Measurements from ENCODE around the gene BCL11B. TPM values are rescaled to one million over a fixed set of nuclear protein-coding genes. Genes with fewer than 3 reads are reported as not detected.

BCL11B gene
- total RNA-seq, 1 donor from 2014 or later = 2.6 TPM

- DNase-seq = no peak
- Mint-ChIP-seq H3K4me1 (ENCODE audit: low read depth, unreplicated experiment) (no peaks in the 10 kb centered on the region), H3K36me3 (ENCODE audit: unreplicated experiment) (no peaks in the 10 kb centered on the region), H3K27ac (ENCODE audit: unreplicated experiment) (no peak overlapping the region), H3K9me3 (ENCODE audit: unreplicated experiment) (peaks cover 6% of the 10 kb centered on the region), H3K4me3 (ENCODE audit: unreplicated experiment) (no peak overlapping the region), H3K27me3 (ENCODE audit: unreplicated experiment) (peaks cover 4% of the 10 kb centered on the region)
- TF ChIP-seq CTCF (IDR thresholded peaks at IDR 0.05; ENCODE audit: partially characterized antibody, unreplicated experiment) = no peak
Observed at GRCh38 chr14:99216191-99216590, 55.8 kb downstream of the BCL11B start.

GRCh38 chr14:99215277-99215676, 56.7 kb downstream of the BCL11B start:
- no peak for DNase-seq
- Mint-ChIP-seq H3K4me1 (ENCODE audit: low read depth, unreplicated experiment) (peaks cover 2% of the 10 kb centered on the region), H3K27me3 (ENCODE audit: unreplicated experiment) (peaks cover 6% of the 10 kb centered on the region), H3K27ac (ENCODE audit: unreplicated experiment) (no peak overlapping the region), H3K9me3 (ENCODE audit: unreplicated experiment) (peaks cover 6% of the 10 kb centered on the region), H3K4me3 (ENCODE audit: unreplicated experiment) (no peak overlapping the region), H3K36me3 (ENCODE audit: unreplicated experiment) (no peaks in the 10 kb centered on the region)
- no peak for TF ChIP-seq CTCF (IDR thresholded peaks at IDR 0.05; ENCODE audit: partially characterized antibody, unreplicated experiment)

DNA sequence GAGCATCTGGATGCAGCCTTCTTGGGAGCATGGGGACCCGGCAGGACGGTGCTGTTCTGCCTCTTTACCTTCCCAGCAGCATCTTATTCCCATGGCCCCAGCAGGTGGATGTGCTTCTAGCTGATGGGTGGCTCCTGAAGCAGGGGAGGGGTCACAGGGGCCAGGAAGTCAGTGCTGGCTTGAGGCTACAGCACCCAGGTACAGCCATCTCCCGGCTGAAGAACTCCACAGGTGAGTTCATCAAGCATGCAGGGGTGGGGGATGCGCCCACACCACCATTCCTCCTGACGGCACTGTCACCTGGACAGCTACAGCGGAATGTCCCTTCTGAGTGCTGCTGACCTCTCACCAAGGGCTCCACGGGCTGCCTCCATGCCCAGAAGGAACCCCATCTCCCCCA, 57.3 kb downstream of the BCL11B start:
- Mint-ChIP-seq H3K27ac (ENCODE audit: unreplicated experiment) (no peak overlapping the region), H3K27me3 (ENCODE audit: unreplicated experiment) (peaks cover 6% of the 10 kb centered on the region), H3K4me1 (ENCODE audit: low read depth, unreplicated experiment) (peaks cover 2% of the 10 kb centered on the region), H3K9me3 (ENCODE audit: unreplicated experiment) (peaks cover 6% of the 10 kb centered on the region), H3K36me3 (ENCODE audit: unreplicated experiment) (no peaks in the 10 kb centered on the region), H3K4me3 (ENCODE audit: unreplicated experiment) (no peak overlapping the region)
- no peak for DNase-seq
- TF ChIP-seq CTCF (IDR thresholded peaks at IDR 0.05; ENCODE audit: partially characterized antibody, unreplicated experiment) = no peak

DNA sequence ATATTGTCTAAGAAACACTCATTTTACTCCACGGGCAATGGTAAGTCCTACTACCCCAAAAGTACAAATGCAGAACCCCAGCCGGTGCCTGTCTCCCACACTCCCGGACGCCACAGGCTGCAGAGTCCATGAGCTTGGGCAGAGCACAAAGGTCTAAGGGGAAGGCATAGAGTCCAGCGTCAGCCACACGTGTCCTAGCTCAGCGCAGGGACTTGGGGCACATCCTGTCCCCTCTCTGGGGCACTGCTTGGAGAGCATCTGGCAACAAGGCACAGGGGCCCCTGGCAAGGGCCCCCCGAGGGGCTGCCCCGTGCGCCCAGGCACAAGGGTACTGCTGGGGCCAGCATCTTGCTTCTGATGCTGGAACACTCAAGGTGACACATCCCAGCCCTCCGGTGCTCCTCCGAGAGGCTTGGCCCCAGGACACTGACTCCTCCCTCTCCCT, 58.4 kb downstream of the BCL11B start:
- H3K36me3 Mint-ChIP-seq (ENCODE audit: unreplicated experiment) = no peaks in the 10 kb centered on the region
- no peak overlapping the region for H3K4me3 Mint-ChIP-seq (ENCODE audit: unreplicated experiment)
- H3K4me1 Mint-ChIP-seq (ENCODE audit: low read depth, unreplicated experiment) = peaks cover 2% of the 10 kb centered on the region
- no peak overlapping the region for H3K27ac Mint-ChIP-seq (ENCODE audit: unreplicated experiment)
- DNase-seq = no peak
- peaks cover 6% of the 10 kb centered on the region for H3K9me3 Mint-ChIP-seq (ENCODE audit: unreplicated experiment)
- peaks cover 6% of the 10 kb centered on the region for H3K27me3 Mint-ChIP-seq (ENCODE audit: unreplicated experiment)
- TF ChIP-seq CTCF (IDR thresholded peaks at IDR 0.05; ENCODE audit: partially characterized antibody, unreplicated experiment) = no peak

DNA sequence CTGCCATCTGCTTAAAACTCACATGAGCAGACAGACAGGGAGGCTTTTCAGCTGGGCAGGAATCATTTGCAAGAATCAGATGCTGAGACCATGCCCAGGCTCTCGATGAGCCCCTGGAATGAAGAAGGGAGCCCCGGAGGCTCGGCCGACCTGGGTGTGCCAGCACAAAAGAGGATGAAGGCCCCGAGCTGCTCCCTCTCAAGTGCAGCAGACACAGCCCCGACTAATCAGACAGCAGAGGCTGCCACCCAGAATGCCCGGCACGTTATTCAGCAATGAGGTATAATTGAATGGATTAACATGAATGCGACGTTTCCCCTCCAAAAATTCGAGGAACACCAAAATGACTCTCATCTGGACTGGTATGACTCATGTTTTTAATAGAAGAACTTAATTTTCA, 58.9 kb downstream of the BCL11B start:
- peaks cover 2% of the 10 kb centered on the region for H3K4me1 Mint-ChIP-seq (ENCODE audit: low read depth, unreplicated experiment)
- no peak overlapping the region for H3K4me3 Mint-ChIP-seq (ENCODE audit: unreplicated experiment)
- DNase-seq = no peak
- TF ChIP-seq CTCF (IDR thresholded peaks at IDR 0.05; ENCODE audit: partially characterized antibody, unreplicated experiment) = no peak
- no peaks in the 10 kb centered on the region for H3K36me3 Mint-ChIP-seq (ENCODE audit: unreplicated experiment)
- H3K9me3 Mint-ChIP-seq (ENCODE audit: unreplicated experiment) = peaks cover 6% of the 10 kb centered on the region
- H3K27me3 Mint-ChIP-seq (ENCODE audit: unreplicated experiment) = peaks cover 6% of the 10 kb centered on the region
- H3K27ac Mint-ChIP-seq (ENCODE audit: unreplicated experiment) = no peak overlapping the region

Measured in glutamatergic neuron (in vitro differentiated cells).